ENCODE data around the gene PYGO1. TPM values are rescaled to one million over a fixed set of nuclear protein-coding genes. Genes with fewer than 3 reads are reported as not detected.

PYGO1 gene
- total and polyA plus RNA-seq, 2 of the 4 experiments (the other 2 are of a cell fraction): 3.0 to 6.6 TPM

DNA sequence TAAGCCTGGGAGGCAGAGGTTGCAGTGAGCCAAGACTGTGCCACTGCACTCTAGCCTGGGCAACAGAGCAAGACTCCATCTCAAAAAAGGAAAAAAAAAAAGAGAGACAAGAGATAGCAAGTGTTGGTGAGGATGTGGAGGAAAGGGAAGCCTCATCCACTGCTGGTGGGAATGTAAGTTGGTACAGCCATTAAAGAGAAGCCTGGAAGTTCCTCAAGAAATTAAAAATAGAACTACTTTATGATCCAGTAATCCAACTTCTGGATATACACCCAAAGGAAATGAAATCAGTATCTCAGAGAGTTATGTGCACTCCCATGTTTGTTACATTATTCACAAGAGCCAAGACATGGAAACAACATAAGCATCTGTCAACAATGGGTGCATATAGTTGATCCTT, 14.9 kb downstream of the PYGO1 start:
- Histone ChIP-seq H4K8ac (ENCODE audit: low read depth in 2 of 2, low read length in 2 of 2) (no peak overlapping the region), H4K5ac (ENCODE audit: low read depth, low read length) (no peak overlapping the region), H3K23ac (ENCODE audit: low read depth, low read length) (no peak overlapping the region), H3K79me1 (ENCODE audit: low read depth in 1 of 2, low read length in 2 of 2) (peaks cover 3 to 9% of the 10 kb centered on the region in 2 experiments; a peak in 1 of 4 replicates), H3K27ac (ENCODE audit: insufficient read depth, low read length) (no peak overlapping the region), H3K36me3 (ENCODE audit: control insufficient read depth, insufficient read depth, low read length) (no peaks in the 10 kb centered on the region), H2BK15ac (ENCODE audit: low read depth, low read length) (no peak overlapping the region), H2AK9ac (replicated peaks; ENCODE audit: low read depth, low read length, poor library complexity) (no peak overlapping the region), H3K4me1 (ENCODE audit: control insufficient read depth, insufficient read depth, low read length) (no peaks in the 10 kb centered on the region), H2BK20ac (ENCODE audit: low read depth, low read length) (no peak overlapping the region), H3K14ac (replicated peaks; ENCODE audit: low read depth, low read length) (no peak overlapping the region), H2AK5ac (ENCODE audit: low read depth, low read length) (no peak overlapping the region), H4K91ac (ENCODE audit: insufficient read depth, low read depth, low read length) (no peak overlapping the region), H3K27me3 (ENCODE audit: control insufficient read depth, insufficient read depth, low read length) (no peaks in the 10 kb centered on the region), H3K4me2 (ENCODE audit: low read depth, low read length) (no peak overlapping the region), H3K18ac (ENCODE audit: low read depth, low read length) (no peak overlapping the region), H3K9ac (ENCODE audit: low read depth, low read length) (no peak overlapping the region), H3K4ac (ENCODE audit: low read depth, low read length) (no peak overlapping the region), H3K9me3 (ENCODE audit: control insufficient read depth, insufficient read depth, low read length) (peaks cover 2% of the 10 kb centered on the region; the same call in 1 of the 2 replicates), H3K4me3 (ENCODE audit: insufficient read depth, low read depth, low read length) (no peak overlapping the region), H4K20me1 (ENCODE audit: insufficient read depth, low read length) (0 out of 2 replicates have a peak, but pooled peaks cover 2% of the 10 kb centered on the region), H3K9me1 (ENCODE audit: insufficient read depth, low read length) (no peaks in the 10 kb centered on the region), H2BK120ac (ENCODE audit: low read depth, low read length) (no peak overlapping the region), H2AFZ (replicated peaks; ENCODE audit: low read length, poor library complexity) (no peak overlapping the region), H3K56ac (ENCODE audit: extremely low read depth, insufficient read depth, low read length) (no peak overlapping the region), H2BK5ac (ENCODE audit: low read depth, low read length, poor library complexity, severe bottlenecking) (no peak overlapping the region)
- ChIA-PET CTCF (no interaction called here), POLR2A (ENCODE audit: unreplicated experiment) (no interaction called here)
- BruUV-seq (replicated peaks): no TSS peak
- in situ Hi-C loops (cut with MboI; ENCODE audit: low sequenced_read_pairs): no loop called here
- dilution Hi-C loops (cut with HindIII; ENCODE audit: low sequenced_read_pairs, unreplicated experiment): no loop called here
- no peak for ATAC-seq (ENCODE audit: low read depth)
- intact Hi-C loops (cut with micrococcal nuclease): no loop called here
- DNase-seq: no peak
- no peak for TF ChIP-seq MXI1 (IDR thresholded peaks at IDR 0.05; ENCODE audit: borderline replicate concordance, low read depth, low read length)
- TF ChIP-seq MAZ (IDR thresholded peaks at IDR 0.05; ENCODE audit: borderline replicate concordance, low read depth, low read length): no peak
- TF ChIP-seq FOS (IDR thresholded peaks at IDR 0.05; ENCODE audit: low read depth, low read length): no peak
- TF ChIP-seq RFX5 (IDR thresholded peaks at IDR 0.05; ENCODE audit: low read depth, low read length): no peak
- no peak for TF ChIP-seq CEBPB (IDR thresholded peaks at IDR 0.05; ENCODE audit: low read depth, low read length)
- TF ChIP-seq CTCF (conservative IDR thresholded peaks at IDR 0.05; ENCODE audit: low read depth, low read length): no peak
- no peak for TF ChIP-seq CHD1 (IDR thresholded peaks at IDR 0.05; ENCODE audit: low read depth, low read length)

All from IMR-90 (cell line).